HG02642 (cell line): ENCODE results near the gene UEVLD.
A peak's percentile ranks its signal among the peaks of the same experiment; 100 is the strongest.

Experiments used
- ATAC-seq: cut with Tn5 transposase; IDR thresholded peaks from one replicate; pipeline ENCODE4 v1.9.1; 2021; ENCODE audit warnings: mild to moderate bottlenecking; ENCODE audit not compliant: unreplicated experiment, poor library complexity

Gene UEVLD

GRCh38 chr11:18590571-18590970 lies 2.0 kb upstream of the UEVLD start:
- no peak for ATAC-seq

- no peak for ATAC-seq
Observed at GRCh38 chr11:18581825-18582224, 6.7 kb downstream of the UEVLD start.

GRCh38 chr11:18580113-18580766 lies 8.3 kb downstream of the UEVLD start:
- ATAC-seq: no peak

GRCh38 chr11:18578975-18579598 lies 9.4 kb downstream of the UEVLD start:
- ATAC-seq: peak; percentile 61

GRCh38 chr11:18575361-18575760 lies 13.2 kb downstream of the UEVLD start:
- ATAC-seq: no peak

- ATAC-seq: no peak
Observed at GRCh38 chr11:18567081-18567480, 21.5 kb downstream of the UEVLD start.

GRCh38 chr11:18566406-18566805 lies 22.1 kb downstream of the UEVLD start:
- no peak for ATAC-seq

- ATAC-seq: no peak
Observed at GRCh38 chr11:18564149-18564548, 24.4 kb downstream of the UEVLD start.

GRCh38 chr11:18563090-18563730 lies 25.3 kb downstream of the UEVLD start:
- no peak for ATAC-seq

GRCh38 chr11:18548001-18548400 lies 40.5 kb downstream of the UEVLD start:
- ATAC-seq: no peak

GRCh38 chr11:18540207-18541009 lies 48.1 kb downstream of the UEVLD start:
- ATAC-seq: no peak

- no peak for ATAC-seq
Observed at GRCh38 chr11:18536209-18536608, 52.3 kb downstream of the UEVLD start.

GRCh38 chr11:18534245-18534644 lies 54.3 kb downstream of the UEVLD start:
- no peak for ATAC-seq

- no peak for ATAC-seq
Observed at GRCh38 chr11:18533365-18533764, 55.2 kb downstream of the UEVLD start.

- ATAC-seq: no peak
Observed at GRCh38 chr11:18527512-18527911, 61.0 kb downstream of the UEVLD start.

- peak; percentile 96 for ATAC-seq
Observed at GRCh38 chr11:18526521-18527296, 61.8 kb downstream of the UEVLD start, which contains the start of gene TSG101. Gene TSG101 (minus strand): TSS chr11:18526942. CDS start chr11:18526816, 126 bp downstream.

GRCh38 chr11:18526130-18526520 lies 62.4 kb downstream of the UEVLD start:
- no peak for ATAC-seq

- ATAC-seq: no peak
Observed at GRCh38 chr11:18524248-18524647, 64.3 kb downstream of the UEVLD start.

GRCh38 chr11:18523084-18523483 lies 65.5 kb downstream of the UEVLD start:
- no peak for ATAC-seq

GRCh38 chr11:18522388-18522787 lies 66.1 kb downstream of the UEVLD start:
- ATAC-seq: no peak
